ENCODE measurements around the gene TMEM106A.

- TF ChIP-seq CTCF (IDR thresholded peaks at IDR 0.05) (no peak), POLR2A (IDR thresholded peaks at IDR 0.05) (no peak)
These were observed 7.3 kb downstream of the TMEM106A start for GRCh38 chr17:43219001-43219400.
